IPS-18a (cell line): ENCODE results near the gene POFUT1.
"Not testable (repeated sequence)": the region's sequence is repeated elsewhere in the genome, so short reads cannot be mapped to it uniquely, and the experiment has no call there.

Experiments used
- H3K27ac ChIP-seq: one replicate; pipeline ENCODE4 v1.5.1; 2013; ENCODE audit warnings: low read length
- H3K27me3 ChIP-seq: one replicate; pipeline ENCODE4 v1.6.1; 2013; ENCODE audit warnings: mild to moderate bottlenecking, low read length; ENCODE audit not compliant: control insufficient read depth, insufficient read depth
- H3K36me3 ChIP-seq: one replicate; pipeline ENCODE4 v1.6.1; 2013; ENCODE audit warnings: low read depth, low read length; ENCODE audit not compliant: control insufficient read depth
- H3K4me1 ChIP-seq: one replicate; pipeline ENCODE4 v1.6.1; 2013; ENCODE audit warnings: low read depth, low read length; ENCODE audit not compliant: control insufficient read depth
- H3K4me3 ChIP-seq: one replicate; pipeline ENCODE4 v1.5.1; 2013; ENCODE audit warnings: low read length
- H3K9ac ChIP-seq: one replicate; pipeline ENCODE4 v1.6.1; 2013; ENCODE audit warnings: mild to moderate bottlenecking, low read length, moderate library complexity
- H3K9me3 ChIP-seq: one replicate; pipeline ENCODE4 v1.6.1; 2013; ENCODE audit warnings: low read depth, low read length; ENCODE audit not compliant: control insufficient read depth

The POFUT1 gene

GRCh38 chr20:32190616-32191415 lies 16.9 kb upstream of the POFUT1 start:
- no peaks in the 10 kb centered on the region for H3K27me3 ChIP-seq

GRCh38 chr20:32191422-32191821 lies 16.3 kb upstream of the POFUT1 start:
- Histone ChIP-seq H3K9ac (no peak overlapping the region), H3K4me1 (peaks cover 12% of the 10 kb centered on the region), H3K9me3 (no peaks in the 10 kb centered on the region), H3K36me3 (peaks cover 21% of the 10 kb centered on the region), H3K4me3 (no peak overlapping the region), H3K27ac (no peak overlapping the region), H3K27me3 (no peaks in the 10 kb centered on the region)

More at GRCh38 chr20:32190616-32191415, 16.9 kb upstream of the POFUT1 start:
- H3K9me3 ChIP-seq, result no peaks in the 10 kb centered on the region
- H3K4me1 ChIP-seq, result peaks cover 12% of the 10 kb centered on the region
- peak overlapping the region; percentile 25 for H3K9ac ChIP-seq
- H3K36me3 ChIP-seq, result peaks cover 15% of the 10 kb centered on the region
- H3K27ac ChIP-seq, result peak overlapping the region; percentile 9
- H3K4me3 ChIP-seq, result peak overlapping the region; percentile 74

- Histone ChIP-seq H3K4me1 (peaks cover 12% of the 10 kb centered on the region), H3K9me3 (no peaks in the 10 kb centered on the region), H3K4me3 (no peak overlapping the region), H3K36me3 (peaks cover 26% of the 10 kb centered on the region), H3K27me3 (no peaks in the 10 kb centered on the region), H3K9ac (no peak overlapping the region), H3K27ac (no peak overlapping the region)
Observed at GRCh38 chr20:32191873-32192272, 15.8 kb upstream of the POFUT1 start.

- Histone ChIP-seq H3K4me3 (no peak overlapping the region), H3K36me3 (peaks cover 34% of the 10 kb centered on the region), H3K4me1 (peaks cover 12% of the 10 kb centered on the region), H3K9ac (no peak overlapping the region), H3K27ac (no peak overlapping the region), H3K27me3 (no peaks in the 10 kb centered on the region), H3K9me3 (no peaks in the 10 kb centered on the region)
Observed at GRCh38 chr20:32192698-32193097, 15.0 kb upstream of the POFUT1 start.

- H3K36me3 ChIP-seq, result peaks cover 38% of the 10 kb centered on the region
- H3K27ac ChIP-seq, result not testable (repeated sequence)
Observed at GRCh38 chr20:32193336-32193735, 14.3 kb upstream of the POFUT1 start.

GRCh38 chr20:32193996-32194395 lies 13.7 kb upstream of the POFUT1 start:
- no peak overlapping the region for H3K4me3 ChIP-seq
- H3K36me3 ChIP-seq, result peaks cover 44% of the 10 kb centered on the region
- H3K27me3 ChIP-seq, result no peaks in the 10 kb centered on the region
- no peak overlapping the region for H3K27ac ChIP-seq
- no peaks in the 10 kb centered on the region for H3K9me3 ChIP-seq
- H3K9ac ChIP-seq, result no peak overlapping the region
- peaks cover 12% of the 10 kb centered on the region for H3K4me1 ChIP-seq

More at GRCh38 chr20:32193336-32193735, 14.3 kb upstream of the POFUT1 start:
- not testable (repeated sequence) for H3K9me3 ChIP-seq, H3K9ac ChIP-seq, H3K4me3 ChIP-seq, H3K27me3 ChIP-seq
- peaks cover 12% of the 10 kb centered on the region for H3K4me1 ChIP-seq

GRCh38 chr20:32195581-32195980 lies 12.1 kb upstream of the POFUT1 start:
- Histone ChIP-seq H3K36me3 (peaks cover 57% of the 10 kb centered on the region), H3K27me3 (no peaks in the 10 kb centered on the region), H3K9me3 (no peaks in the 10 kb centered on the region), H3K4me3 (no peak overlapping the region), H3K4me1 (peaks cover 7% of the 10 kb centered on the region), H3K27ac (no peak overlapping the region), H3K9ac (no peak overlapping the region)

- not testable (repeated sequence) for H3K9me3 ChIP-seq
Observed at GRCh38 chr20:32196613-32197012, 11.1 kb upstream of the POFUT1 start.

GRCh38 chr20:32197136-32197535 lies 10.5 kb upstream of the POFUT1 start:
- not testable (repeated sequence) for H3K4me1 ChIP-seq, H3K4me3 ChIP-seq, H3K27me3 ChIP-seq, H3K9me3 ChIP-seq, H3K9ac ChIP-seq, H3K27ac ChIP-seq
- H3K36me3 ChIP-seq, result peaks cover 72% of the 10 kb centered on the region

More at GRCh38 chr20:32196613-32197012, 11.1 kb upstream of the POFUT1 start:
- not testable (repeated sequence) for H3K4me1 ChIP-seq, H3K4me3 ChIP-seq, H3K9ac ChIP-seq, H3K27ac ChIP-seq, H3K27me3 ChIP-seq
- peaks cover 67% of the 10 kb centered on the region for H3K36me3 ChIP-seq

- H3K4me1 ChIP-seq, result no peaks in the 10 kb centered on the region
- no peaks in the 10 kb centered on the region for H3K27me3 ChIP-seq
- no peaks in the 10 kb centered on the region for H3K9me3 ChIP-seq
- no peak overlapping the region for H3K4me3 ChIP-seq
- no peak overlapping the region for H3K27ac ChIP-seq
- H3K36me3 ChIP-seq, result peaks cover 82% of the 10 kb centered on the region
- no peak overlapping the region for H3K9ac ChIP-seq
Observed at GRCh38 chr20:32199006-32199405, 8.7 kb upstream of the POFUT1 start.

- no peaks in the 10 kb centered on the region for H3K27me3 ChIP-seq
- H3K9me3 ChIP-seq, result no peaks in the 10 kb centered on the region
- H3K9ac ChIP-seq, result no peak overlapping the region
- peaks cover 4% of the 10 kb centered on the region for H3K4me1 ChIP-seq
- no peak overlapping the region for H3K4me3 ChIP-seq
- peaks cover 65% of the 10 kb centered on the region for H3K36me3 ChIP-seq
- H3K27ac ChIP-seq, result no peak overlapping the region
Observed at GRCh38 chr20:32201296-32201976, 6.2 kb upstream of the POFUT1 start.
